Measurements from ENCODE around the gene PHIP.

GRCh38 chr6:79115553-79116182 lies 37.6 kb upstream of the PHIP start:
- no peak for TF ChIP-seq EZH2 (IDR thresholded peaks at IDR 0.05; ENCODE audit: insufficient read depth, low read length)
- no peak for TF ChIP-seq CTCF (IDR thresholded peaks at IDR 0.05; ENCODE audit: insufficient read depth, low read depth, low read length)

Data from astrocyte (in vitro differentiated cells and primary cell).